Mesenchymal stem cell (in vitro differentiated cells and primary cell): ENCODE results near the gene FBXO47.
A peak's percentile ranks its signal among the peaks of the same experiment; 100 is the strongest.

Source experiments
- DNase-seq: peaks from one replicate; pipeline ENCODE4 v3.0.0-alpha.2; 2013
- H2AFZ ChIP-seq: one replicate; pipeline ENCODE4 v1.6.1; 2013; ENCODE audit warnings: low read depth, mild to moderate bottlenecking, control low read depth, inconsistent platforms, low read length, moderate library complexity
- H2AK5ac ChIP-seq: 2 replicates; pipeline ENCODE4 v1.6.1; 2013; ENCODE audit warnings: low read length, moderate library complexity, mild to moderate bottlenecking, inconsistent platforms; ENCODE audit not compliant: severe bottlenecking
- H2BK120ac ChIP-seq: one replicate; pipeline ENCODE4 v1.6.1; 2013; ENCODE audit warnings: low read depth, mild to moderate bottlenecking, inconsistent platforms, low read length, moderate library complexity
- H2BK12ac ChIP-seq, 2 experiments: one replicate each; pipeline ENCODE4 v1.6.1; 2013; ENCODE audit warnings: inconsistent platforms in 2 of 2, low read length in 2 of 2, mild to moderate bottlenecking in 2 of 2, moderate library complexity in 2 of 2, control low read depth in 1 of 2
- H2BK15ac ChIP-seq: one replicate; pipeline ENCODE4 v1.6.1; 2013; ENCODE audit warnings: mild to moderate bottlenecking, low read depth, inconsistent platforms; ENCODE audit not compliant: poor library complexity, severe bottlenecking
- H2BK5ac ChIP-seq: 2 replicates; pipeline ENCODE4 v1.6.1; 2013; ENCODE audit warnings: low read depth, mild to moderate bottlenecking, low read length, control low read depth, inconsistent platforms; ENCODE audit not compliant: poor library complexity, severe bottlenecking
- H3K14ac ChIP-seq, 2 experiments: one replicate each; pipeline ENCODE4 v1.6.1; 2013; ENCODE audit warnings: inconsistent platforms in 2 of 2, low read length in 2 of 2, control low read depth in 1 of 2, mild to moderate bottlenecking in 1 of 2, moderate library complexity in 1 of 2
- H3K18ac ChIP-seq, 2 experiments: one replicate each; pipeline ENCODE4 v1.6.1; 2013; ENCODE audit warnings: inconsistent platforms in 2 of 2, low read length in 2 of 2, control low read depth in 1 of 2, low read depth in 1 of 2, mild to moderate bottlenecking in 1 of 2
- H3K23ac ChIP-seq, 2 experiments: one replicate each; pipeline ENCODE4 v1.6.1; 2013; ENCODE audit warnings: inconsistent platforms in 2 of 2, low read length in 2 of 2, mild to moderate bottlenecking in 2 of 2, moderate library complexity in 2 of 2, control low read depth in 1 of 2
- H3K27ac ChIP-seq: 2 replicates; pipeline ENCODE4 v1.5.1; 2013; ENCODE audit warnings: mild to moderate bottlenecking, moderate library complexity, low read length, control low read depth, inconsistent platforms; ENCODE audit not compliant: poor library complexity, severe bottlenecking
- H3K27me3 ChIP-seq, 2 experiments: 2 replicates each; pipeline versions ENCODE4 v1.6.1 to v1.7.0; 2013; ENCODE audit warnings: low read length in 2 of 2, mild to moderate bottlenecking in 2 of 2, moderate library complexity in 2 of 2, control low read depth in 1 of 2, inconsistent platforms in 1 of 2; ENCODE audit not compliant: control insufficient read depth in 1 of 2, insufficient read depth in 1 of 2
- H3K36me3 ChIP-seq, 2 experiments: 2 replicates each; pipeline versions ENCODE4 v1.6.1 to v1.7.0; 2013; ENCODE audit warnings: low read length in 2 of 2, control low read depth in 1 of 2, inconsistent platforms in 1 of 2, low read depth in 1 of 2, mild to moderate bottlenecking in 1 of 2; ENCODE audit not compliant: insufficient read depth in 2 of 2, control insufficient read depth in 1 of 2
- H3K4ac ChIP-seq, 2 experiments: one replicate each; pipeline ENCODE4 v1.6.1; 2013; ENCODE audit warnings: inconsistent platforms in 2 of 2, low read length in 2 of 2, mild to moderate bottlenecking in 2 of 2, moderate library complexity in 2 of 2, control low read depth in 1 of 2, low read depth in 1 of 2
- H3K4me1 ChIP-seq: 2 replicates; pipeline ENCODE4 v1.6.1; 2013; ENCODE audit warnings: low read depth, low read length, control low read depth; ENCODE audit not compliant: control insufficient read depth, insufficient read depth
- H3K4me2 ChIP-seq: 2 replicates; pipeline ENCODE4 v1.6.1; 2013; ENCODE audit warnings: low read length, mild to moderate bottlenecking, inconsistent platforms; ENCODE audit not compliant: poor library complexity, severe bottlenecking
- H3K4me3 ChIP-seq, 2 experiments: 2 replicates each; pipeline versions ENCODE4 v1.5.1 to v1.7.0; 2013; ENCODE audit warnings: low read length in 2 of 2, mild to moderate bottlenecking in 2 of 2, control low read depth in 1 of 2, low read depth in 1 of 2; ENCODE audit not compliant: insufficient read depth in 1 of 2
- H3K79me1 ChIP-seq: replicated peaks from 2 replicates; pipeline ENCODE4 v1.6.1; 2013; ENCODE audit warnings: mild to moderate bottlenecking, control low read depth, low read length, inconsistent platforms; ENCODE audit not compliant: poor library complexity, severe bottlenecking
- H3K9ac ChIP-seq: 2 replicates; pipeline ENCODE4 v1.7.0; 2013; ENCODE audit warnings: mild to moderate bottlenecking, low read length, moderate library complexity
- H3K9me3 ChIP-seq: 2 replicates; pipeline ENCODE4 v1.7.0; 2013; ENCODE audit warnings: mild to moderate bottlenecking, low read length; ENCODE audit not compliant: control insufficient read depth
- H4K8ac ChIP-seq: one replicate; pipeline ENCODE4 v1.6.1; 2013; ENCODE audit warnings: inconsistent platforms, mild to moderate bottlenecking, low read length, moderate library complexity
- H4K91ac ChIP-seq: one replicate; pipeline ENCODE4 v1.6.1; 2013; ENCODE audit warnings: mild to moderate bottlenecking, low read length, inconsistent platforms
- WGBS: methylation state at CpG from one replicate; pipeline ENCODE4 v1.1.7; 2013; ENCODE audit warnings: mixed read lengths; 5-methylcytosine and 5-hydroxymethylcytosine counted together

The FBXO47 gene

DNA sequence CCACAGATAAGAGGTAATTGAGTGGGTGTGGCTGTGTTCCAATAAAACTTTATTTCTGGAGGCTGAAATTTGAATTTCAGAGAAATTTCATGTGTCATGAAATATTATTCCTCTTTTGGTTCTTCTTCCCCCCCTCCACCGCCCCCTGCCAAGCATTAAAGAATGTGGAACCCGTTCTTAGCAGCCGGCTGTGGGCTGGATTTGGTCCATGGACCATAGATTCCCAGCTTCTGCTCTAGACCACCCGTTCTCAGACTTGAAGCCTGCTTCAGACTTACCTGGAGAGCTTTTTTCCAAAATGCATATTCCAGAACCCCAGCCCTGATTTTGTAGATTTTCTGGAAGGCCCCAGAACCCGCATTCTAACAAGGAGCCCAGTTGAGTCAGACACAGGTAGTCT is 56.9 kb downstream of the FBXO47 start:
- whole genome bisulfite sequencing = 96% methylated on average over 5 of the region's 5 CpGs

DNA sequence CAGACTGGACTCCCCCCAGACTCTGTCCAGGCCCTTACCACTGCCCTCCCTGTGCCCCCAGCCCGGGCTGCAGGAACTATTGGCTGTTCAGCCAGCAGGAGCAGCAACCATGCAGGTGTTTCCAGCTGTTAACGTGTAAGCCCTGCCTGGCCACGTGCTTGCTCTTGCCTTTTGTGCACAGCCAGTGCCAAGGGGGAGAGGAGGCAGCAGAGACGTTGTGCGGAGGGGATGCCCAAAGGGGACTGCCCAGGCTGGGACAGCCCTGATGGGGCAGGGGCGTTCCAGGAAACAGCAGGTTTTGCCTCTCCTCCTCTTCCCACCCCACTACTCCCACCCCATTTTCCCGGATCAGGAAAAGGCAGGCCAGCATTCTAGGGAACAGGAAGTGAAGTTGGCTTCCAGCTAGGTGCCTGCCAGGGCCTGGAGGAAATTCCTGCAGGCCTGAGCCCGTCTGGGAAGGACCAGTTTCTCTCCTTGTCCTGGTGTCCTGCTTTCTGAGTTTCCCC is 58.5 kb downstream of the FBXO47 start:
- H4K8ac ChIP-seq = no peak overlapping the region
- H3K4me3 ChIP-seq = no peak overlapping the region
- no peak overlapping the region for H4K91ac ChIP-seq
- DNase-seq = no peak
- H3K18ac ChIP-seq = no peak overlapping the region
- H2BK5ac ChIP-seq = no peak overlapping the region
- H3K4ac ChIP-seq = no peak overlapping the region
- no peaks in the 10 kb centered on the region for H3K27me3 ChIP-seq
- H2AFZ ChIP-seq = no peak overlapping the region
- no peak overlapping the region for H3K4me2 ChIP-seq
- no peak overlapping the region for H2BK15ac ChIP-seq
- no peak overlapping the region for H3K14ac ChIP-seq
- peaks cover 75 to 78% of the 10 kb centered on the region in 2 experiments for H3K36me3 ChIP-seq
- no peak overlapping the region for H3K23ac ChIP-seq
- peaks cover 19% of the 10 kb centered on the region for H3K79me1 ChIP-seq
- H2BK12ac ChIP-seq = no peak overlapping the region
- 77% methylated on average over 6 of the region's 8 CpGs for WGBS
- no peaks in the 10 kb centered on the region for H3K9me3 ChIP-seq
- H2AK5ac ChIP-seq = no peak overlapping the region
- no peak overlapping the region for H3K9ac ChIP-seq
- H3K4me1 ChIP-seq = peaks cover 39% of the 10 kb centered on the region
- H3K27ac ChIP-seq = no peak overlapping the region
- no peak overlapping the region for H2BK120ac ChIP-seq

More for the DNA sequence above, 56.9 kb downstream of the FBXO47 start:
- H2BK15ac ChIP-seq = no peak overlapping the region
- H2BK12ac ChIP-seq = no peak overlapping the region
- H3K4me2 ChIP-seq = no peak overlapping the region
- no peak overlapping the region for H2BK5ac ChIP-seq
- H2AK5ac ChIP-seq = no peak overlapping the region
- H3K9ac ChIP-seq = no peak overlapping the region
- H2BK120ac ChIP-seq = no peak overlapping the region
- no peak overlapping the region for H2AFZ ChIP-seq
- H3K36me3 ChIP-seq = peaks cover 80 to 84% of the 10 kb centered on the region in 2 experiments
- H4K8ac ChIP-seq = no peak overlapping the region
- peaks cover 29% of the 10 kb centered on the region for H3K79me1 ChIP-seq
- H3K4me3 ChIP-seq = no peak overlapping the region
- no peak overlapping the region for H3K4ac ChIP-seq
- H3K14ac ChIP-seq = no peak overlapping the region
- H3K18ac ChIP-seq = no peak overlapping the region
- H3K27ac ChIP-seq = no peak overlapping the region
- peaks cover 39% of the 10 kb centered on the region for H3K4me1 ChIP-seq
- H3K27me3 ChIP-seq = no peaks in the 10 kb centered on the region
- H4K91ac ChIP-seq = no peak overlapping the region
- H3K9me3 ChIP-seq = no peaks in the 10 kb centered on the region
- no peak overlapping the region for H3K23ac ChIP-seq
- DNase-seq = no peak

- H3K4ac ChIP-seq = no peak overlapping the region
- 85% methylated on average over 15 of the region's 15 CpGs for WGBS
- H2BK15ac ChIP-seq = no peak overlapping the region
- H4K91ac ChIP-seq = no peak overlapping the region
- no peaks in the 10 kb centered on the region for H3K9me3 ChIP-seq
- H3K14ac ChIP-seq = no peak overlapping the region
- H2BK120ac ChIP-seq = no peak overlapping the region
- no peak overlapping the region for H3K27ac ChIP-seq
- no peak overlapping the region for H3K9ac ChIP-seq
- no peak overlapping the region for H3K4me3 ChIP-seq
- no peak overlapping the region for H4K8ac ChIP-seq
- H3K23ac ChIP-seq = no peak overlapping the region
- no peak overlapping the region for H2AFZ ChIP-seq
- H2BK12ac ChIP-seq = no peak overlapping the region
- peaks cover 20% of the 10 kb centered on the region for H3K79me1 ChIP-seq
- H3K4me2 ChIP-seq = no peak overlapping the region
- H2BK5ac ChIP-seq = no peak overlapping the region
- peaks cover 39% of the 10 kb centered on the region for H3K4me1 ChIP-seq
- DNase-seq = no peak
- H3K27me3 ChIP-seq = no peaks in the 10 kb centered on the region
- no peak overlapping the region for H2AK5ac ChIP-seq
- no peak overlapping the region for H3K18ac ChIP-seq
- peaks cover 74 to 79% of the 10 kb centered on the region in 2 experiments for H3K36me3 ChIP-seq
These were observed 59.1 kb downstream of the FBXO47 start for GRCh38 chr17:38907930-38908675.

GRCh38 chr17:38906460-38907228 is 60.6 kb downstream of the FBXO47 start:
- Histone ChIP-seq H3K4me3 (no peak overlapping the region), H2BK120ac (no peak overlapping the region), H3K18ac (peak overlapping the region in 1 of 2 experiments; percentile 58), H3K4me2 (no peak overlapping the region), H3K9me3 (no peaks in the 10 kb centered on the region), H3K27me3 (no peaks in the 10 kb centered on the region), H2AK5ac (peak overlapping the region; percentile 24), H3K4me1 (peaks cover 36% of the 10 kb centered on the region), H2AFZ (no peak overlapping the region), H2BK12ac (no peak overlapping the region), H2BK5ac (no peak overlapping the region), H4K8ac (no peak overlapping the region), H3K9ac (peak overlapping the region; percentile 53), H3K27ac (peak overlapping the region; percentile 1), H3K4ac (no peak overlapping the region), H3K36me3 (peaks cover 68 to 72% of the 10 kb centered on the region in 2 experiments), H3K14ac (no peak overlapping the region), H3K79me1 (peaks cover 9% of the 10 kb centered on the region), H2BK15ac (no peak overlapping the region), H3K23ac (no peak overlapping the region), H4K91ac (no peak overlapping the region)
- DNase-seq = no peak
- WGBS = 65% methylated on average over 5 of the region's 7 CpGs
